GM18517 (cell line): ENCODE data around the gene PLPPR3.
"Not testable (repeated sequence)": the region's sequence is repeated elsewhere in the genome, so short reads cannot be mapped to it uniquely, and the experiment has no call there.

ENCODE experiments used
- ATAC-seq: cut with Tn5 transposase; IDR thresholded peaks from one replicate; pipeline ENCODE4 v1.9.1; 2021; ENCODE audit warnings: mild to moderate bottlenecking, moderate library complexity; ENCODE audit not compliant: unreplicated experiment

PLPPR3 gene

DNA sequence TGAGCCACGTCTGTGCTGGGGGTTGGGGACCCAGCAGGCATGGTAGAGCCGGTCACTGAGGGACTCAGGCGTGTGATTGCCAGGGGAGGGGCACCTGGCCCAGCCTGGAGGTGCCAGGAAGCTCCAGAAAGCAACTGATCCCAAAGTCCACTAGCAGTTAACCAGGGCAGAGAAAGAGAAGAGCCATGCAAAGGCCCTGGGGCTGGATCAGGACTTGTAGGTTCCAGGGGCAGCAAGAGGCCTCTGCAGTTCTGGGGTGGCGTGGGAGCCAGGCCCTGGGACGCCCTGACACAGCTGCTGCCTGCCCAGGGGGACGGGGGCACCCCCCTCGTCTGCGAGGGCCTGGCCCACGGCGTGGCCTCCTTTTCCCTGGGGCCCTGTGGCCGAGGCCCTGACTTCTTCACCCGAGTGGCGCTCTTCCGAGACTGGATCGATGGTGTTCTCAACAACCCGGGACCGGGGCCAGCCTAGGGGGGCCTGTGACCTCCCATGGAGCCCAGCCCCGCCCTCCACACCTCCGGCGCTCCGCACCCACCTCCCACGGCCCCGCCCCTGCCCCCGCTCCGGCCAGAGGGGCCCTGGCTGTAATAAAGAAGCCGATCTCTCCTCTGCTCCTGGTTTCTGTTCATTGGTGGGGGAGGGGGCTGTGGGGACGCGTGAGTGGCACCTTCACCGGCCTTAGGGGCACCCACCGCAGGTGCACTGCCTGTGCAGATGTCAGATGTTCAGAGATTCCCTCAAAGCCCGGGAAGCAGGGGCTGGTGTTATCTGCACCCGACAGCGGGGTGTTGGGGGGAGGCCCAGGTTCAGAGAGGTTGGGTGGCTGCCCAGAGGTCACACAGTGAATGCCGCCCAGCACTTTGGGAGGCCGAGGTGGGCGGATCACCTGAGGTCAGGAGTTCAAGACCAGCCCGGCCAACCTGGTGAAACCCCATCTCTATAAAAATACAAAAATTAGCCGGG is 9.9 kb upstream of the PLPPR3 start:
- no peak for ATAC-seq

DNA sequence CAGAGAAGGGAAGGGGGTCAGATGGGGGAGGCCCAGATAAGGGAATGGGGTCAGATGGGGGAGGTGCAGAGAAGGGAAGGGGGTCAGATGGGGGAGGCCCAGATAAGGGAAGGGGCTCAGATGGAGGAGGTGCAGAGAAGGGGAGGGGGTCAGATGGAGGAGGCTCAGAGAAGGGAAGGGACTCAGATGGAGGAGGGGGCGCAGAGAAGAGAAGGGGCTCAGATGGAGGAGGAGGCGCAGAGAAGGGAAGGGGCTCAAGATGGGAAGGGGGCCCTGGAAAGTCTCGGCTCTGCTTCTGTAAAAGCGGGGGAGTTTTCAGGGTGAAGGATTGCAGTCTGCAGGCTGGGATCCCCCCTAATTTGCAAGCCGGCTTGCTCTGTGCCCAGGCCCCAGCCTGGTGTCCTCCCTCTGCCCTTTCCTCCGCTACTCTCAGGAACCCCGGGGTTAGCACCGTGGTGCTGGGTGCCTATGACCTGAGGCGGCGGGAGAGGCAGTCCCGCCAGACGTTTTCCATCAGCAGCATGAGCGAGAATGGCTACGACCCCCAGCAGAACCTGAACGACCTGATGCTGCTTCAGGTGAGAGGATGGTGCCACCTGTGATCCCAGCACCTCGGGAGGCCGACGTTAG is 7.5 kb upstream of the PLPPR3 start:
- no peak for ATAC-seq

DNA sequence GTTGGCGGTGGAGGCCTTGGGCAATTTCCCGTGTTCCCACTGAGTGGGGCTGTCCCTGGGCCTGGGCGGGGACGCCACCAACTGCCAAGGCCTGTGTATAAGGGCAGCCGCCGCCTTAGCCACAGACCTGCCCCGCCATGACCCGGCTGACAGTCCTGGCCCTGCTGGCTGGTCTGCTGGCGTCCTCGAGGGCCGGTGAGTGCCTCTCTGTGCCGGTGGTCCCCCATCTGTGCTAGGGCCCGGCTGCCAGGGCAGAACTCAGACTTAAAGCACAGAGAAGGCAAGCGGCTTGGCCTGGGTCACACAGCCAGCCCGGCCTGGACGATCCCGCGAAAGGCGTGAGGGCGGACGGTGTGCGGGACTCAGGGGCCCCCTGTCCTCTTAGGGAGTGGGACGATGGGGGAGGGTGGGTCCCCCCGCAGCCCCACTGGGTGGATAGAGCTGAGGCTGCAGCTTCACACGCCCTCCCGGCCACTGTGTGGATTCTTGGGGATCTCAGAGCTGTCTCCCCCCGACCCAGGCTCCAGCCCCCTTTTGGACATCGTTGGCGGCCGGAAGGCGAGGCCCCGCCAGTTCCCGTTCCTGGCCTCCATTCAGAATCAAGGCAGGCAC is 6.1 kb upstream of the PLPPR3 start, which contains the start of gene AZU1:
AZU1 (plus strand) TSS at position 128 of the 612 bp plus-strand sequence; CDS start at position 138, 10 bp downstream.
- no peak for ATAC-seq

DNA sequence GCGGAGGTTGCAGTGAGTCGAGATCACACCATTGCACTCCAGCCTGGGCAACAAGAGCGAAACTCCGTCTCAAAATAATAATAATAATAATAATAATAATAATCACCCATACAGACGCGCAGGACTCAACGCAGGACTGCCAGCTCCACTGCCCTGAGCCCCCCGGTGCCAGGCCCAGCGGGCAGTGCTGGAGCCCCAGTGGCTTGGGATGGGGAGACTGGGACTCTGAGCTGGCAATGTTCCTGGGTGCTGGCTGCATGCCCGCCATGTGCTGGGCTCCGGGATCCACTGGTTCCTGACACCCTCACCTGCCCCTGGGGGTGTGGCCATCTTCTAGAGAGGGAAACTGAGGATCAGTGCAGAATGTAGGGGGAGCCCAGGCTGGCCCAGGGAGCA is 5.6 kb upstream of the PLPPR3 start:
- ATAC-seq: no peak

DNA sequence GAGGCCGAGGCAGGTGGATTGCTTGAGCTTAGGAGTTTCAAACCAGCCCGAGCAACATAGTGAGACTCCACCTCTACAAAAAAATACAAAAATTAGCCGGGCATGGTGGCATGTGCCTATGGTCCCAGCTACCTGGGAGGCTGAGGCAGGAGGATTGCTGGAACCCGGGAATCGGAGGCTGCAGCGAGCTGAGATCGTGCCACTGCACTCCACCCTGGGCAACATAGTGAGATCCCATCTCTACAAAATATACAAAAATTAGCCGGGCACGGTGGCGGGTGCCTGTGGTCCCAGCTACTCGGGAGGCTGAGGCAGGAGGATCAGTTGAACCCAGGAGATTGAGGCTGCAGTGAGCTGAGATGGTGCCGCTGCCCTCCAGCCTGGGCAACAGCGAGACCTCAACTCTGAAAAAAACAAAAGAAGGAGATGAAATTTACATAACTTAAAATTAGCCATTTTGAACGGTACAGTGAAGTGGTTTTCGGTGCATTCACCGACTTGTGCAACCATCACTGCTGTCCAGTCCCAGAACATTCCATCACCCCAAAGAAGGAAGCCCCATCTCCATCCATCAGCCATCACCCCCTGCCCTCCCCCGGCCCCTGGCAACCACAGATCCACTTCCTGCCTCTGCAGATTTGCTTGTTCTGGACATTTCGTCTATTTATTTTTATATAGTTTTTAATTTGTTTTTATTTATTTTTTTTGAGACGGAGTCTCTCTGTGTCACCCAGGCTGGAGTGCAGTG is 4.3 kb upstream of the PLPPR3 start:
- ATAC-seq: no peak

DNA sequence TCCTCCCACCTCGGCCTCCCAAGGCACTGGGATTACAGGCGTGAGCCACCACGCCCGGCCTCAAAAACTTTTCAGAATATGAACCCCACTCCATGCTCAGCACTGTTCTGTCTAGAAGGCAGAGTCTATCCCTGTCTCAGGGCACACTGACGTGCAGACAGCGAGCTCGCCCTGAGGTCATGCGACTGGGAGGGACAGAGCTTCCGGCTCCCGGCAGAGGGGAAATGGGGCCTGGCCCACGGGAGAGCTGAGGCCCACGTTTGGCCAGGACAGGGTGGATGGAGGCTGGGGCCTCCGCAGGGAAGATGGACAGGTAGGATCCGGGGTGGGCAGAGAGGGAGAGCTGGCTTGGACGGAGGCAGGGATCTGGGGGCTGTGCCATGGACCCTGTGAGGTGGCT is 3.1 kb upstream of the PLPPR3 start:
- no peak for ATAC-seq

DNA sequence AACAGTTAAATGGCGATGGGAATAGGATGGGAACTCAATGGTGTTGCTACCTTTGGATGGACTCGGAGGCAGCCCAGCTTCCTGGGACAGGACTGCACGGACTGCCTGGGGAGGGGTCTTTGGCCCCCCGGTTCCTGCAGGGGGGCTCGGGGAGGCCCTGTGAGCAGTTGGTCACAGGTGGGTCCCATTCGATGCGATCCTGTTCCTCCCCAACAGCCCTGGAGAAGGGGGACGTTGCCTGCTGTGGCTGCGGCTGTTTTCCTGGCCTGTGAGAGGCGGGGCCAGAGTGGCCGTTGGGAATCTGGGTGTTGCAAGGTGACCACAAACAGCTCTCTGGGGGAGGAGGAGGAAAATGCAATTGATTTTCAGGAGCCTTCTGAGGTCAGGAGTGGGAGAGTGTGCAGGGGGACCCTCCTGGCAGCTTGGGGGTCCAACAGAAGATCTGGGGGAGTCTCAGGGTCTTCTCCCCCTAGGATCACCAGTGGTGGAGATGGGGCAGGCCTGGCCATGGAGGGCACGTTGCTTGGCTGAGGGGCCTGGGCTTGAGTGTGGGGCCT is 1.9 kb upstream of the PLPPR3 start:
- ATAC-seq: no peak

DNA sequence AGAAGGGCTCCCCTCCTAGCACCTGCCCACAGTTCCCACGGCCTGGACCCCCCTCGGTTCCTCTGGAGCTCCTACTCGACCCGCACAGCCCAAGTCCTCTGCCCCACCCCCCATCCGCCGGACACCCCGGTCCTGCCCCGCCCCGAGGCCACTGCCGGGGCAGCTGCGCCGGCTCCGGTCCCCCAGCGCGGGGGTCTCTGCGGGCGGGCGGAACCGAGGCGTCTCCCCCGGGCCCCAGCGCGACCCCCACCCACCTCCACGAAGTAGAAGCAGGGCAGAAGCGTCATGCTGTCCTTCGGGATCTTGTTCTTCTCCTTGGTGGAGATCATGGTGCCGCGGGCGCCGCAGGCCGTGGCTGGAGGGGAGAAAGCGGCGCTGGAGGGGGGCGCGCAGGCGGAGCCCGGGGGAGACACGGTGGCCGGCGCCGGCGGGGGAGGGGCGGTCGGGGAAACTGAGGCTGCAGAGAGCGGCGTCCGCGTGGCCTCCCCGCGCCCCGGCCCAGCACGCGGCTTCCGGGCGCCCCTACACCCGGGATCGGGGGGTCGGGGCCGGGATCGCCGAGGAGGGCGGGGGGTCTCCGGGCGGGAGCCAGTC is 427 bp downstream of the PLPPR3 start:
- no peak for ATAC-seq

DNA sequence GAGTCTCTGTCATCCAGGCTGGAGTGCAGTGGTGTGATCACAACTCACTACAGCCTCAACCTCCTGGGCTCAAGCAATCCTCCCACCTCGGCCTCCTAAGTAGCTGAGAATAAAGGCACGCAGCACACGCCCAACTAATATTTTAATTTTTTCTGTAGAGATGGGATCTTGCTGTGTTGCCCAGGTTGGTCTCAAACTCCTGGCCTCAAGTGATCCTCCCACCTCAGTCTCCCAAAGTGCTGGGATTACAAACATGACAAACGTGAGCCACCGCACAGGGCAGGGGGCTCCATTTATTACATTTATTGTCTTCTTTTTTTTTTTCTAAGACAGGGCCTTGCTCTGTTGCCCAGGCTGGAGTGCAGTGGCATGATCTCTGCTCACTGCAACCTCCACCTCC is 1.5 kb downstream of the PLPPR3 start:
- ATAC-seq: not testable (repeated sequence)

DNA sequence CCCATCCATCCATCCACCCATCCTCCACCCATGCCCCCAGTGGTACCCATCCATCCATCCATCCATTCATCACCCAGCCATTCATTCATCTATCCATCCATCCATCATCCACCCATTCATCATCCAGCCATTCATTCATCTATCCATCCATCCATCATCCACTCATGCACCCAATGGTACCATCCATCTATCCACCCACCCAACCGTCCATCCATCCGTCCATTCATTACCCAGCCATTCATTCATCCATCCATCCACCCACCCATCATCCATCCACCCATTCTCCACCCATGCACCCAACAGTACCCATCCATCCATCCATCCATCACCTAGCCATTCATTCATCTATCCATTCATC is 5.3 kb downstream of the PLPPR3 start:
- no peak for ATAC-seq

DNA sequence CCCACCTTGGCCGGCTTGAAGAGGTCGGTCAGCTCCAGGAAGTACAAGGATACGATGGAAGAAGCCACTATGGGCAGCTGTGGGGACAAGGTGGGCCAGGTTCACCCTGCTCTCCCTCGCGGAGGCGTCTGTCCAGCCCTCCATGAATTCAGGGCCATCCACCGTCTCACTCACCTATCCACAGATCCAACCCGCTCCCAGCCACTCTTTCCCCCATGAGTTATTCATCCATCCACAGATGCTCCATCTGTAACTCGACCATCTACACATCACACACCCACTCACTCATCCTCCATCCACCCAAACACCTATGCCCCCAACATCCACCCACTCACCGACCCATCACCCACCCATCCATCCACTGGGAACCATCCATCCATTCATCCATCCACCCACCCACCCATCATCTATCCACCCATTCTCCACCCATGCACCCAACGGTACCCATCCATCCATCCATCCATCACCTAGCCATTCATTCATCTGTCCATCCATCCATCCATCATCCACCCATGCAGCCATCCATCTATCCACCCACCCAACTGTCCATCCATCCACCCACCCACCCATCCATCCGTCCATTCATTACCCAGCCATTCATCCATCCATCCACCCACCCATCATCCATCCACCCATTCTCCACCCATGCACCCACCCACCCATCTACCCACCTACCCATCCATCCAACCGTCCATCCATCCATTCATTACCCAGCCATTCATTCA is 5.8 kb downstream of the PLPPR3 start:
- ATAC-seq: no peak

DNA sequence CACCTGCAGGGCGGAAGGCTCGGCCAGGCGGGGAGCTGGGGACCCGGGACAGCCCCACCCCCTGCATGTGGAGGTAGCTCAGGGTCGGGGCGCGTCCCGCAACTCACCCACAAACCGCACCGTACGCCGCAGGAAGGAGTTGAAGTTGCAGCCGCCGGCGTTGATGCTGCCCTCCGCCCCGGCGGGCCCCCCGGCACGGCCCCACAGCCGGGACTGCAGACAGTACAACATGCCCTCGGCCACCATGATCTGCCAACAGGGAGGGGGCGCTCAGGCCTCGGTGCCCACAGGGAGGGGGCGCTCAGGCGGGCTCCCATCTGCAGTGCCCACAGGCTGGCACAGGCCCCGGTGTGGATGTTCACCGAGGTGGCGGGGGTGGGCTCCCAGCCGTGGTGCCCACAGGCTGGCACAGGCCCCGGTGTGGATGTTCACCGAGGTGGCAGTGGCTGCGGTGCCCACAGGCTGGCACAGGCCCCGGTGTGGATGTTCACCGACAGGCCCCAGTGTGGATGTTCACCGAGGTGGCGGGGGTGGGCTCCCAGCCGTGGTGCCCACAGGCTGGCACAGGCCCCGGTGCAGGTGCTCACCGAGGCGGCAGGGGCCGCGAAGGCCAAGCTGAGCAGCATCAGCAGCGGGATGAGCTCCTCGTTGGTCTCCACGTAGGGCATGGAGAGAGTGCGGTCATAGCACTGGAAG is 6.5 kb downstream of the PLPPR3 start:
- ATAC-seq: no peak

DNA sequence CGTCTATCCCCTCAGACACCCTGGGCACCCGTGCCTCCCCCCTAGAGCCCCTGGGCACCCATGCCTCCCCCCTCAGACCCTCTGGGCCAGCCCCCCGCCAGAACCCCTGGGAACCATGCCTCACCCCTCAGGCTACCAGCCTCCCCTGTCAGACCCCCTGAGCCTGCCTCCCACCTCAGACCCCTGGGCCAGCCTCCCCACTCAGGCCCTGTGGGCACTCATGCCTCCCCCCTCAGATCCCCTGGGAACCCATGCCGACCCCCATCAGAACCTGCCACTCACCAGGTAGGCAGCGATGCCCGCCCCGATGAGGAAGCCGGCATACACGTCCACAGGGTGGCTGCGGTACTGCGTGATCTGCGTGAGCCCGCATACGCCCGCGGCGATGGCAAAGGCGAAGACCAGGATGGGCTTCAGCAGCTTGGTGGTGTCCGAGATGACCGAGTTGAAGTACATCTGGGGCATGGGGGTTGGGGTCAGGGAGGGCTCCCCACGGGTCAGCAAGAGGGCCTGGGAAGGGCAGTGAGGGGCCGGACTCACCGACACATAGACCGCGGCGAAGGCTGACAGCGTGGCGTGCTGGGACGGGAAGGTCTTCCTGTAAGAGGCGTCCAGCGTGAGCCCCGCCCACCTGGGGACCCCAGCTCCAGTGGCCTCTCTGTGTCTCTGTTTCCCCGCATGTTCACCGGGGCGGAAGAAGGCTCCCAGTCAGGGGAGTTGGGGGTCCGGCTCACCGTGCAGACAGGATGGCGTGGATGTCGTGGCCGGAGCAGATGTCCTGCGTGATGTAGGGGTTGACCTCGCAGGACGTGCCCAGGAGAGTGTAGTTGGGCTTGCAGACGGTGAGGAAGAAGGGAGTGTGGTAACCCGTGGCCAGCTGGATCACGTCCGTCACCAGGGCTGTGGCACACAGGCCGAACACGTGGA is 7.3 kb downstream of the PLPPR3 start:
- no peak for ATAC-seq

DNA sequence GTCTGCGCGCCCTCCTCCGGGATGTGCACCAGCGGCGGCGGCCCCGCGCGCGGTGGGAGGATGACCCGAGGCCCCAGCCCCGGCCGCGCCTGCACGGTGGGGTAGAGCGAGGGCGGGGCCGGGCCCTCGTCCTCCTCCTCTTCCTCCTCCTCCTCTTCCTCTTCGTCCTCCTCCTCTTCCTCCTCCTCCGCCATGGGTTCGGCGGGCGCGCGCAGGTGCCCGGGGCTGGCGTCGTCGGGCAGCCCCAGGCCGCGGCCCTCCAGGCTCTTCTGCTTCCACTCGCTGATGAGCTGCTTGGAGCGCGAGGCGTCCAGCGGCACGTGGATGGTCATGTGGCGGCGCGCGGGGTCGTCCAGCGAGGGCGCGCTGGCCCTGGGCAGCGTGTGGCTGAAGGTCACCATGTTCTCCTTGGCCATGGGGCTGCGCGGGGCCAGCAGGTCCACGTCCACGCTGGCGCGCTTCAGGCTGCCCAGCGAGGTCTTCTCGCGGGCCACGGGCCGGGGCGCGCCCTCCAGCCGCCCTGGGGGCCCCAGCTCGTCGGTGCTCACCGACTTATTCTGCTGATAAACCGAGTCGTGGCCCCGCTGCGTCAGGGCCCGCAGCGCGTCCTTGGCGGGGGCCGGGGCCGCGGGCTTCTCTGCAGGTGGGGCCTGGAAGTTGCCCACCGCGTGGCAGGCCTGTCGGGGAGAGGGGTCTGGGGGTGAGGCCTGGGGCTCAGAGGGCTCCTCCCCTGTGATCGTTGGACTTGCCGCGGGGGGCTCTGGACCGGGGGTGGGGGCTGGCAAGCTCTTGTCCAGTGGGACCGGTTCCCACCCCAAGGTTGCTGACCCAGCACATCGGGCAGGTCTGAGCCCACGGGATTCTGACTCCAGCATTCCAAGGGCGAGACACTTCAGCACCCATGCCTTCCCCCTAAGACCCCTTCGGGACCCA is 8.3 kb downstream of the PLPPR3 start:
- no peak for ATAC-seq

DNA sequence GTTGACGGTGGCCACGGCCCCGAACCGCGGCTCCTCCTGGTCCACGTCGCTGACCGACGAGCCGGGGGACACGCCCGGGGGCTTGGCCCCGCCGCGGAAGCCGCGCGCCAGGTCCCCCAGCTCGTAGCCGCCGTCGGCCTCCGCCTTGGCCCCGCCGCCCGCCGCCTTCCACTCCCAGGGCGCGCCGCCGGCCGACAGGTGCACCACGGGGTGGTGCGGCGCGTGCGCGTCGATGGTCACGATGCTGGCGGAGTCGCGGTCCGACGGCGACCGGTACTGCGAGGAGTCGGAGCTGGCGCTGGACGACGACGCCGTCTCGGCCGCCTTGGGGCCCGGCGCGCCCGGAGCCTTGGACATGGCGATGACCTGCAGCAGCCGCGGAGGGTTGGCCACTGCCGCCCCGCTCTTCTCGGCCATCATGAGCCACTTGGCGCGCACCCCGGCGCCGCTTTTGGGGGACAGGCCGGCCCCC is 9.0 kb downstream of the PLPPR3 start:
- no peak for ATAC-seq

DNA sequence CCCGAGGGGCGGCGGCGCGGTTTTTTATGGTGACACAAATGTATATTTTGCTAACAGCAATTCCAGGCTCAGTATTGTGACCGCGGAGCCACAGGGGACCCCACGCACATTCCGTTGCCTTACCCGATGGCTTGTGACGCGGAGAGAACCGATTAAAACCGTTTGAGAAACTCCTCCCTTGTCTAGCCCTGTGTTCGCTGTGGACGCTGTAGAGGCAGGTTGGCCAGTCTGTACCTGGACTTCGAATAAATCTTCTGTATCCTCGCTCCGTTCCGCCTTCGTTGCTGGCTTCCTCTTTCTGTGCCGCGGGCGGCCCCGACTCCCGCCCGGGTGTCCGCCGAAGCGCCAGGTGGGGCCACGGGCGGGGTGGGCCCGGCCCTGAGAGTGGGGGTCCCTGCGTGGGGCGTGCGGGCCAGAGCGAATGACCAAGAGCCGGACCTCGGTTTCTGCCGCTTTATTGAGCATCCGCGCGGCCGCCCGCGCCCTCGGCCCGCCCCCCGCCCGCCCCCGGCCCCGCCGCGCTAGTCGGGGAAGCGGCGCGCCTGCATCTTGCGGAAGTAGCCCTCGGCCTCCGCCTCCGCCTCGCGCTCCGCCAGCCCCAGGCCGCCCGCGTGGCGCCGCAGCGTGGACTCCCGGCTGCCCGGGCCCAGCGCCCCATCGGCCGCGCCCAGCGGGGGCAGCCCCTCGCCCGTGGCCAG is 9.6 kb downstream of the PLPPR3 start:
- no peak for ATAC-seq
